Measurements from ENCODE around the gene FAM72B.
"Not testable (repeated sequence)": the region's sequence is repeated elsewhere in the genome, so short reads cannot be mapped to it uniquely, and the experiment has no call there.

The FAM72B gene

DNA sequence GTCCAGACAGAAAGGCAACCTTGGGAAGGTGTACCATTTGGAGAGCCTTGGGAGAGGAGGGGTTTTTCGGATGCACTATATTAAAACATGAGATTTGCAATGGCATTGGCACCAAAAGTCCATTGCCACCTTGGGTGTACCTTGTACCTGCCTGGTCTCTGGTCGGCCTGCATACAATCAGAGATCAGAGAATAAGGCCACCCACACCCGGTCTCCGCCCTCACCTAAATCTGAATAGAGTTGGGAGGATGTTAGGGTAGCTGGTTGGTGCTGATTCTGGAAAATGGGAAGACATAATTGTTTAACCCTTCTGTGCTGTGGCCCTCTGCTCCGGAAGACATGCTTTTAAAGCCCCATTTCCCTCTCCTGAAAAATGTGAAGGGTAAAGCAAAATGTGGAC lies 3.8 kb upstream of the FAM72B start:
- not testable (repeated sequence) for H3K9me3 ChIP-seq (ENCODE audit: insufficient read depth, low read depth, low read length); H3K36me3 ChIP-seq (ENCODE audit: insufficient read depth, low read depth, low read length); H3K27me3 ChIP-seq (ENCODE audit: insufficient read depth, low read length); H3K27ac ChIP-seq (ENCODE audit: low read length); H3K4me3 ChIP-seq (ENCODE audit: low read length); H3K9ac ChIP-seq (ENCODE audit: low read depth, low read length); H3K4me1 ChIP-seq (ENCODE audit: insufficient read depth, low read length)

DNA sequence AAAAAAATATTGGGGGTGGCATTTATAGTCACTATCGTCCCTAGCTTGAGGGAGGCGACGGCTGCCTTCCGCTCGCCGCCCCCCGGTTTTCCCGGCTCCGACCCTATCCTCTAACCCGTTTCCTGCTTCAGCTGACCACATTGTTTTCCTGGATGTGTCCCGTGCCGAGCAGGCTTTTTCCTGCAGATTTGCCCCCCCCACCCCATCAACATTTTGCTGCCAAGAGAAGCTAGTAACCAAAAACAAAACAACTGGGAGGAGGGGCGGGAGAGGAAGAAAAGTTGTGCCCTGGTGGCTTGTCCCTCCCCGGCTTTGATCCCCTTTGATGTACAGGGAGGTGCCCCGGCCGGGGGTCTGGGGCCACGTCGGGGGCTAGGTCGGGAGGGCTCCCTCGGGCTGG lies 2.1 kb upstream of the FAM72B start:
- H3K27ac ChIP-seq (ENCODE audit: low read length); H3K4me1 ChIP-seq (ENCODE audit: insufficient read depth, low read length); H3K4me3 ChIP-seq (ENCODE audit: low read length); H3K36me3 ChIP-seq (ENCODE audit: insufficient read depth, low read depth, low read length); H3K9ac ChIP-seq (ENCODE audit: low read depth, low read length); H3K9me3 ChIP-seq (ENCODE audit: insufficient read depth, low read depth, low read length); H3K27me3 ChIP-seq (ENCODE audit: insufficient read depth, low read length): not testable (repeated sequence)

DNA sequence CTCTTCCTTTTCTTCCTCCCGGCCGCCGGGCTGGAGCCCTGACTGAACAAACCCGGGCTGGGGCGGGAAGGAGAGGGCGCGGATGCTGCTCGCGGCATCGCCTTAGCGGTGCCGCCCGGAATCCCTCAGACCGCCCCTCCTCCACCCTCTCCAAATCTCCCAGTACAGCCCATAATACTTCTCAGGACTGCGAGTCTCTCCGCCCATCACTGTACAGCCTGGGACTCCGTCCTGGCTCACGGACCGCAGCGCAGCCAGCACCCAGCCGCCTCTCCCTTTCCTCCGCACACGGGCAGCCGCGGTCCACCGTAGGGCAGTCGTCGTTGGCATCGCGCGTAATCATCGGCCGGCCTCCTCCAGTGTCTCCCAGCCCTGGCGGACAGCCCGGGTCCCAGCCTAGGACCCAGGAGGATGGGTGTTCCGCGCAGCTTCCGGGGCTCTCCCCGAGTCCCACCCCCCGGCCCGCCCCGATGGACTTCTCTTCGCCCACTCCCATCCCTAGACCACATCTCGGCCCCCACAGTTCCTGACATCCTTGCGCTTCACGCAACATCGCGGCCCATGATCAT lies 1.1 kb upstream of the FAM72B start:
- H3K27ac ChIP-seq (ENCODE audit: low read length): not testable (repeated sequence)

DNA sequence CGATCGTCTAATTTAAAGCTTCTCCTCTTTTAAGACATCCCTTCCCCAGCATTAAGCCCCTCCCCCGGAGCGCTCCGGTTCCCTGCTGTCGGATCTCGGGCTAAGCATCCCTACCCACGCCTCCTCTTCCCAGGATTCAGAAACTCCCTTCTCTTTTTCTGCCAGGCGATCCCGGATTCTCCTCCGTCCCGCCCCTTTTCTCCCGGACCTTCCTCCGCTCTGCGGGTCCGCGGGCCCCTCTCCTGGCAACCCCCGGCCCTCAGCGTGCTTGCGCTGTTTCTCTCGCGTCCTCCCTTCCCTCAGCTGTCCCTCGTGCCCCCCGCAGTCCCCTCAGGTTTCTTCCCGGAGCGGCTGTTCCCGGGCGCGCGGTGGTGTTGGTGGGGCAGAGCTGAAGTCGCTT lies 273 bp downstream of the FAM72B start:
- not testable (repeated sequence) for H3K36me3 ChIP-seq (ENCODE audit: insufficient read depth, low read depth, low read length)
- peak overlapping the region; percentile 58; the same call in 1 of the 2 replicates for H3K9ac ChIP-seq (ENCODE audit: low read depth, low read length)
- peak overlapping the region; percentile 63; the same call in 1 of the 2 replicates for H3K4me3 ChIP-seq (ENCODE audit: low read length)

More for the DNA sequence above, 1.1 kb upstream of the FAM72B start:
- H3K36me3 ChIP-seq (ENCODE audit: insufficient read depth, low read depth, low read length); H3K27me3 ChIP-seq (ENCODE audit: insufficient read depth, low read length); H3K9me3 ChIP-seq (ENCODE audit: insufficient read depth, low read depth, low read length); H3K4me3 ChIP-seq (ENCODE audit: low read length); H3K4me1 ChIP-seq (ENCODE audit: insufficient read depth, low read length); H3K9ac ChIP-seq (ENCODE audit: low read depth, low read length): not testable (repeated sequence)

DNA sequence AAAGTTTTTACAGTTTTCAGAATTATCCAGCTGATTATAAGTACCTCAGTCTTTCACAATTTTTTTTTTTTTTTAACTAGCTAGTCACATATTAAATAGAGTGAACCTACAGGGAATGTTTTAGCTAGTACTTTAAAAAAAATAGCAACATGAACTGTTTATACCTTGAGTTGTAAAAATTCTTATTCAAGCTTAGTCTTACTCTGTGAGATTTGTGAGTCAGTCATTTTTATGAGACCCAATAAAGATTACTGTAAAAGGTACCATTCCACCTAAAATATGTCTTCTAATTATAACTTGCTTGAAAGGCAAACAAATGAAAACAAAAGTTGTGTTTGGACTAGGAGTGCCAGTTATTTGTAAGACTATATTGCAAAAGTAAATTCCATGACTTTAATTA lies 5.9 kb downstream of the FAM72B start:
- H3K9me3 ChIP-seq (ENCODE audit: insufficient read depth, low read depth, low read length); H3K36me3 ChIP-seq (ENCODE audit: insufficient read depth, low read depth, low read length); H3K4me1 ChIP-seq (ENCODE audit: insufficient read depth, low read length); H3K27me3 ChIP-seq (ENCODE audit: insufficient read depth, low read length); H3K27ac ChIP-seq (ENCODE audit: low read length); H3K9ac ChIP-seq (ENCODE audit: low read depth, low read length); H3K4me3 ChIP-seq (ENCODE audit: low read length): not testable (repeated sequence)

More for the DNA sequence above, 273 bp downstream of the FAM72B start:
- H3K9me3 ChIP-seq (ENCODE audit: insufficient read depth, low read depth, low read length); H3K27me3 ChIP-seq (ENCODE audit: insufficient read depth, low read length); H3K27ac ChIP-seq (ENCODE audit: low read length); H3K4me1 ChIP-seq (ENCODE audit: insufficient read depth, low read length): not testable (repeated sequence)

DNA sequence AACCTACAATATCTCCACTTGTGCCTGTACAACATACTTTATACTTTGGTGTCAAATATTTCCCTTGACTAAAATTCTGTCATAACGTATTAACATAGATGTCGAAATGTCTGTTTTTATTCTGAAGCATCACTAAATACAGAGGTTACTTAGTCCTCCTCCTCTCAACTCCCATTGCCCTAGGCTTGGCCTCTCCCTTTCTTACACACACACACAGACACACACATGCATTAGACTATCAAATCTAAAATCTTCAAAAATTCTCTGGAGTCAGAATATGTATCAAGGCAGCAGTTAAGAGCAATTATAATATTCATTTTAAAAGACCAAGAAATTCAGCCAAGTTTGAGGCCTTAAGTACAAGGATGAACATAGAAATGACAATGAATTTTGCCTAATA lies 7.5 kb downstream of the FAM72B start:
- H3K27ac ChIP-seq (ENCODE audit: low read length); H3K36me3 ChIP-seq (ENCODE audit: insufficient read depth, low read depth, low read length); H3K9ac ChIP-seq (ENCODE audit: low read depth, low read length); H3K9me3 ChIP-seq (ENCODE audit: insufficient read depth, low read depth, low read length); H3K27me3 ChIP-seq (ENCODE audit: insufficient read depth, low read length); H3K4me1 ChIP-seq (ENCODE audit: insufficient read depth, low read length); H3K4me3 ChIP-seq (ENCODE audit: low read length): not testable (repeated sequence)

DNA sequence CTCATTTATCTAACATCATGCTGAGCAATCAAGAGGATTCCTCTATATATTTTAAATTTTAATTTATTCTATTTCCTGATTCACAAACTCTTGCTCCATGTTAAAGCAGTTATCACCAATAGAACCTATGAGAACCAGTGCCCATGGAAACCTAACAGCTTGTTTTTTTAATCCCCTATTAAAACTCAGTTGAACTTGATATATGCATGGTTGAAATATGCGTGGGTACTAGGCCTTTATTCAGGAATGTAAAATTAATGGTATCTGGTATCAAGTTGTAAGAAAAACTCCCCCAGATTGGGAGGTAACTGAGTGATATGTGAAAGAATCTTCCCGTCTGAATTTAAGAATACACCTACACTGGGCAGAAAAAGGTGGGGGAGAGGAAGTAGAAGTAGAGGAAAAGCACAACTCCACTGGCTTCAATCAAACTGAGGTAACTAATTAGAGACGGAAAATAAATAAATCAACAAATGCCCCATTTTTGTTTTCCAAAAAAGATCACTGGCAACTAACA lies 15.9 kb downstream of the FAM72B start:
- H3K27me3 ChIP-seq (ENCODE audit: insufficient read depth, low read length); H3K36me3 ChIP-seq (ENCODE audit: insufficient read depth, low read depth, low read length): not testable (repeated sequence)

DNA sequence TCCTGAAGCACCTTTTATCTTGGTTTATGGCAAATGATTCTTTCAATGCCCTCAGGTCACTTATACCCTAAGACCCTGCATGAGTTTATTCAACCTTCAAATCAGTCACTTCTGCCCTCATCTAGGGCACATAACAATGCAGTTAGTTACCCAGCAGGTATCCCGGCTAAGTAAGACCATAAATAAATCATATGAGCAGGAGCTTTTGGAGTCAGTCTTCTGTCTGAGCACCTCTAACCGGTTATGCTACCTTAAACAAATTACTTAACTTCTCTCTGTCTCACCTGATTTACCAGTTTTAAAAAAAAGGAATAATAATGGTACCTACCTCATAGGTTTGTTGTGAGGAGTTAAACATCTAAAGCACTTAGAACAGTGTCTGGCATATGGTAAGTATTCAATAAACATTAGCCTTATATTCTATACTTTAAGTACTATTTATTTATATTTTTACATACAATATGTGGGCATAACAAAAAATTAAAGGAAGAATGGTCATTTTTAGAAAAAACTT lies 16.9 kb downstream of the FAM72B start:
- not testable (repeated sequence) for H3K9ac ChIP-seq (ENCODE audit: low read depth, low read length); H3K9me3 ChIP-seq (ENCODE audit: insufficient read depth, low read depth, low read length); H3K4me3 ChIP-seq (ENCODE audit: low read length); H3K27me3 ChIP-seq (ENCODE audit: insufficient read depth, low read length); H3K27ac ChIP-seq (ENCODE audit: low read length); H3K36me3 ChIP-seq (ENCODE audit: insufficient read depth, low read depth, low read length); H3K4me1 ChIP-seq (ENCODE audit: insufficient read depth, low read length)

More for the DNA sequence above, 15.9 kb downstream of the FAM72B start:
- not testable (repeated sequence) for H3K9ac ChIP-seq (ENCODE audit: low read depth, low read length); H3K4me1 ChIP-seq (ENCODE audit: insufficient read depth, low read length); H3K27ac ChIP-seq (ENCODE audit: low read length); H3K9me3 ChIP-seq (ENCODE audit: insufficient read depth, low read depth, low read length); H3K4me3 ChIP-seq (ENCODE audit: low read length)

DNA sequence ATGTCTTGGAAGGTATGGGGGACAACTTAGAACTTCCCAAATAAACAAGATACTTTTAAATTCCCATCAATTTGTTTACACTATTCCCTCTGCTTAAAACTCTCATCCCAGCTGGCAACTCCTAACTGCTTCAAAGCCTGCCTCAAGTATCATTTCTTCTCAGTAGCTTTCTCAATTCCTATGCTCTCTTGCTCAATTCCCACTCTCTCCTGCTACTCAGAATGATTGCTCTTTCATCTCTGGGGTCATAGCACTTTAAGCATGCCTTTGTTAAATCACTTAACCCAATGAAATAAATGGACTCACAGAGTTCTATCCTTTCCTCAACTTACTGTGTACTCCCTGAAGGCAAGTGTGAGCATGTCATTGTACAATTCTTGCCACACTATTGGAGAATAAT lies 18.8 kb downstream of the FAM72B start:
- H3K9ac ChIP-seq (ENCODE audit: low read depth, low read length); H3K27me3 ChIP-seq (ENCODE audit: insufficient read depth, low read length); H3K36me3 ChIP-seq (ENCODE audit: insufficient read depth, low read depth, low read length); H3K4me1 ChIP-seq (ENCODE audit: insufficient read depth, low read length); H3K4me3 ChIP-seq (ENCODE audit: low read length); H3K9me3 ChIP-seq (ENCODE audit: insufficient read depth, low read depth, low read length); H3K27ac ChIP-seq (ENCODE audit: low read length): not testable (repeated sequence)

DNA sequence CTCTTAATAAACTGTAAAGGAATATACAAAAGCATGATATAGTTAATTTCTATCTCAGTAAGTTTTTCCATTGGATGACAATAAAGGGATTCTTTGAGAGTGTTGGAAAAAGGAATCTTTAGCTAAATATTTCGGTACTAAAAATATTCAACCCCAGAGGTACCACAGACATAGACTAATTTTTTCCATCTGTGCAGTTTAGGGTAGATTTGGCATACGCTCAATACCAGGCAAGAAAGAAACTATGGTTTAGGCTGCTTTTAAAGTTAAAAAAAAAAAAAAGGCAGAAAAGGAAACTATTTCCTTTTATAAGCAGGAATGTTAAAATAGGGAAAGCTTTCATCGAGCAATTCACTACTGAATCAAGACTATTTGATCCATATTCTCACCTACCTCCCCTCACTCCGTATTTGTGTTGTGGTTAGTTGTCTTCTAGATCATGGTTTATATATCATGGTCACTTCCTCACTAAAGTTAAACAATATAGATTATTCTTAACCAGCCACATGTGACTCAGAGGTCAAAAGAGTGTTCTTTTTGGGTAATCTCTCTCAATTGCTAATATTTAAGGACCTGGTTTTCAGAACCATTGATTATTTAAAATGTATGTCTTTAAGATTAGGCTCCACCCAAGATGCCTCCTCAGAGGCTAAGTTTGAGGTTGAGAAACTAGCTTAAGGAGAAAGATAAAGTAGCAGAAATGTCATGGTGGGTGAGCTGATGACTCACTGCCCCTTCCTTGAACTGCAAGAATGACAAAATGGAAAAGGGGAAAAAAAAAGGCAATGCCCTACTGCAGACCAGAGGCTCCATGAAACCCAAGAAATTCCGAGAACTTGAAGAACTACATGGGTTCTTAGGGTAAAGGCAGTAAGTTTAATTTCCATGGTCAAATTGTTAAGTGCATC lies 20.0 kb downstream of the FAM72B start:
- not testable (repeated sequence) for H3K4me3 ChIP-seq (ENCODE audit: low read length); H3K27ac ChIP-seq (ENCODE audit: low read length); H3K9ac ChIP-seq (ENCODE audit: low read depth, low read length); H3K36me3 ChIP-seq (ENCODE audit: insufficient read depth, low read depth, low read length); H3K9me3 ChIP-seq (ENCODE audit: insufficient read depth, low read depth, low read length); H3K4me1 ChIP-seq (ENCODE audit: insufficient read depth, low read length); H3K27me3 ChIP-seq (ENCODE audit: insufficient read depth, low read length)

DNA sequence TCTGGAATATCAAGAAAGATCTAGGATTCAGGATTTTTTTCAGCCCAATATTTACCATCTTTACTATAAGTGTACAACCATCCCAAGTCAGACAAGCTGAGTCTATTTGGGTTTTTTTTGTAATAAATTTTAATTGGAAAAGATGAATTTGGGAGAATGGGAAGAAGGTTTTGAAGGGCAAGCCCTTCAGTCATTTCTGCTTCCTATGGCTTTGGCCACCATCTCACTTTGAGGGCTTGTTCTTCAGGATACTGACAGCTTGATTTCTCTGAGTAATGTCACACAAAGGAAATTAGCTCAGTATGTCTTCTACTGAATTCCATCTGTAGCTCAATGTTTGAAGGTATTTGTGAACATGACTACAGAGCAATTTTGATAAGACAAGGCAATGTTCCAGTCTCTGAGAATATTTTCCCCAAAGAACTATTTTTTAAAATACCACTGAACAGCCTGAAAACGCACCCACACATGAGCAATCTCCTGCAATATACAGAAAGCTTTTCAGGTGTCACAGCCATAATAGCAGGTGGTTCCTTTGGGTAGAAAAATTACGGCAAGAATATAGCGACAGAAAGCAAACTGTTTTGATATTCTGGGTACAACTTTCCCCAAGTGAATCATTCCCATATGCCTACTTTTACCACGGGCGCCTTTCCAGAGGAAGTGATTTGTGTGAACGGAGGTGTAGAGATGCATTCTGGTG lies 22.8 kb downstream of the FAM72B start:
- H3K4me1 ChIP-seq (ENCODE audit: insufficient read depth, low read length); H3K27me3 ChIP-seq (ENCODE audit: insufficient read depth, low read length); H3K36me3 ChIP-seq (ENCODE audit: insufficient read depth, low read depth, low read length); H3K9ac ChIP-seq (ENCODE audit: low read depth, low read length); H3K4me3 ChIP-seq (ENCODE audit: low read length); H3K27ac ChIP-seq (ENCODE audit: low read length); H3K9me3 ChIP-seq (ENCODE audit: insufficient read depth, low read depth, low read length): not testable (repeated sequence)

DNA sequence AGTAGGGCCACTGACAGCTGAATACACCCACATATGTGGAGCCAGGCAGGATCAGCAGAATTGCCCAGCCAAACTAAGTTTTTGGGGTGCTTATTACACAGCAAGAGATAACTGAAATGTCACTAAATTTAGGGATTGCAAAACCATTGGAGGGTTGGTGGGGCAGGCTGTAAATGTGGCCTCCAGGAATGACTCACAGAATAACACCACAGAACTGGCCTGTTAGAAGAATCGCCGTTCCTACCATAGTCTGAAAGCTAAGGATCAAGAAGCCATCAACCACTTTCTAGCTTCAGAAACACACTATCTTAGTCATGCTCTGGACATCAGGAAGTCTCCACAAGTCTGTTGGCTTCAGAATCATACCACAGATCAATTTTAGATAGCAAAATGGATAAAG lies 24.0 kb downstream of the FAM72B start:
- H3K9ac ChIP-seq (ENCODE audit: low read depth, low read length); H3K27ac ChIP-seq (ENCODE audit: low read length); H3K27me3 ChIP-seq (ENCODE audit: insufficient read depth, low read length); H3K9me3 ChIP-seq (ENCODE audit: insufficient read depth, low read depth, low read length); H3K36me3 ChIP-seq (ENCODE audit: insufficient read depth, low read depth, low read length); H3K4me3 ChIP-seq (ENCODE audit: low read length); H3K4me1 ChIP-seq (ENCODE audit: insufficient read depth, low read length): not testable (repeated sequence)

Measured in iPS-20b (cell line).